GM18517 (cell line): ENCODE results near the gene ZNF483.
"Not testable (repeated sequence)": the region's sequence is repeated elsewhere in the genome, so short reads cannot be mapped to it uniquely, and the experiment has no call there.

ENCODE experiments used
- ATAC-seq: cut with Tn5 transposase; IDR thresholded peaks from one replicate; pipeline ENCODE4 v1.9.1; 2021; ENCODE audit warnings: mild to moderate bottlenecking, moderate library complexity; ENCODE audit not compliant: unreplicated experiment

ZNF483 gene

DNA sequence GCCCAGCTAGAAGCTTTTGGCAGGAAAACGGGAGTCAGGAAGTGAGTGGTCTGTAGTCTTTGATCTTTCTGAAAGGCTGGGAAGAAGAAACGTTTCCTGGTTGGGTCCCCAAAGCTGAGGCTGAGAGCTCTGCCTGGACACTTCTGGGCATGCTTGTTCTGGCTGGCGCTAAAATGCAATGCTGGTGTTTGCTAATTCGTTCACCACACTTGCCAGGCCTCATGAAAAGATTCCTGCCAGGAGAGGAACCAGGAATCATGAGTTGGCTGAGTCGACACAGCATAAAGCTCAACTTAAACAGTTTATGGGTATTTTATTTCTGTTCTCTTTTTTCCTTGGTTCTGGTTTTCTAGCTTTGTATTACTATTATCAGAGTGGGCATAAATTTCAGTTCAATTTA is 85.2 kb downstream of the ZNF483 start:
- no peak for ATAC-seq

DNA sequence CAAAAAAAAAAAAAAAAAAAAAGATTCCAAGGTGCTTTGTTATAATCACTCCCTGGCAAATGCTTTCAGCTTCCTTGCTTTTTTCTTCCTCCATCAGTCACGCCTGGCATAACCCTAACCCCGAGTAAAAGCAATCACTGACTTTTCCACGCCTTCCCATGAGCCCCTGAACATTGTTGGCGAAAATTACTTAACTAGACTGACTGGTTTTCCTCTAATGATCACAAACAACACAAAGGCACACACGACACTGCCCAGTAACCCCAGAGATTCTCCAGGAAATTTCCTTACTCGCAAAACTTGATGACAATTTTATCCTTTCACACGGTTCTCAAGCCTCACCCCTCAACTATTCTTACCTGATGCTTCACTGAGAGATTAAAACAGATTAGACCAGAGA is 85.9 kb downstream of the ZNF483 start:
- no peak for ATAC-seq

DNA sequence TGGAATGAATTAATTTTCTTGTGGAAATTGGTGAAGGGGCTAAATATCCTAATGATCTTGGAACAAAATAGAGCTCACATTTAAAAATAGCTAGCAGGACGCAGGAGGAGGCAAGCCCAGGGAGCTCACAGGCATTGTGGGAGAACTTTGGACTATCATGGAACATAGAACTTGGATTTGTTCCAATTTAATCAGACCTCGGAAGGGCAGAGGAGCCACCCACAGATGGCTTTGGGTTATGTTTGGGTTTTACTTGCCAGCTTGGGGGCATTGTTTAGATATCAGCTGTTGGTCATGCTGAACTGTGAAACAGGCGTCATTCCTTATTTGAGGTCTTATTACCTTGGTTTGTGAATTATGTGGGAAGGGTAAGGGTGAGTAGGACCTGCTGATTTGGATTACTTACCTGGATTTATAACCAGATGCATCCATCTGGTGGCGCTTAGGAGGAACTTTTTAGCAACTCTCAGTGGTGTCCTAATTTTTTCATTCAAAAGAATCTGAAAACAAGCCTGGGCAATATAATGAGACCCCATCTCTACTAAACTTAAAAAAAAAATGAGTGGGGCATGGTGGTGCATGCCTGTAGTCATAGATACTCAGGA is 88.6 kb downstream of the ZNF483 start:
- ATAC-seq, result no peak

DNA sequence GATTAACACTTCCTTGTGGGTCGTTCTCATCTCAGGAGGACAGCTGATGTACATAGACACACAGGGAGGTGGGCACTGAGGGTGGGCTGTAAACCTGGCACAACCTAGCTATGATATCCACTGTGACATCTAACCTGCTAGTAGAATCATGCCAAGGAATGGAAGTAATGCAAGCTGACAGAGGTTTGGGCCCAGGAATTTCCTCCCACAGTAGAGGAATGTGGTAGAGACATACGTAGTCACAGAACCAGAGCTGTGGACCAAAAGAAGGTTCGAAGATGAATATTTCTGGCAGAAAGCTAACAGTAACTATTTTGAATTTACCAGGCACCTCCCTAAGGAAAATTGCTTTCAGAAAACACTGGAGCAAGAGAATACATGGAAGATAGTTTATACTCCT is 90.9 kb downstream of the ZNF483 start:
- ATAC-seq, result no peak

DNA sequence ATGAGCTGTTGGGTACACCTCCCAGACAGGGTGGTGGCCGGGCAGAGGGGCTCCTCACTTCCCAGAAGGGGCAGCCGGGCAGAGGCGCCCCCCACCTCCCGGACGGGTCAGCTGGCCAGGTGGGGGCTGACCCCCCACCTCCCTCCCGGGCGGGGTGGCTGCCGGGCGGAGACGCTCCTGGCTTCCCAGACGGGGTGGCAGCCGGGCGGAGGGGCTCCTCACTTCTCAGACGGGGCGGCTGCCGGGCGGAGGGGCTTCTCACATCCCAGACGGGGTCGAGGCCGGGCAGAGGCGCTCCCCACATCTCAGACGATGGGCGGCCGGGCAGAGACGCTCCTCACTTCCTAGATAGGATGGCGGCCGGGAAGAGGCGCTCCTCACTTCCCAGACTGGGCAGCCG is 92.4 kb downstream of the ZNF483 start:
- ATAC-seq, result not testable (repeated sequence)

DNA sequence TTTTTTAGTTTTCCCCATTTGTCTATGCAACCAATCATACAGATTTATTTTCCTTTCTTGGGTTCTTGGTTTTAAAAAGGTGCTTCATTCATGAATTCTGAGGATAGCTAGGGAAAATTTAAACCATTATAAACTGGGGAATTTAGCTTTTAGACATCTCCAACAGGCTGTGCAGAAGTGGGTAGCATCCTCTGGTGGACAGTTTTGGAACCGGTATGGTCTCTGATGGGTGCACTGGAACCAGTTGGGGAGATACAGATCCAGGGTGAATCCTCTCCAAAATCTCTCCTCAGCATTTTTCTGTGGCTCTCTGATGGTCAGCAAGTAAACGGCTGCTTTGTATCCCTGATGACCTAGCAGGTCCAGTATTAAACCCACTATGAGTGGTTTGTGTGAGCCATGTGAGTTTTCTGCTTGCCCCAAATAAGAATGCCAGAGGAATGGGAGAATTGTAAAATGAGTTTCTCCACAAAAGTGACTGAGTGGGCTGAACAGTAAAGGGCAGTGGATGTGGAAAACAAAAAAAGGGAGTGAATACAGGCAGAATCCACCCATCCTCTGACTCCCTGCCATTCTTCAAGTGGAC is 97.0 kb downstream of the ZNF483 start:
- no peak for ATAC-seq

DNA sequence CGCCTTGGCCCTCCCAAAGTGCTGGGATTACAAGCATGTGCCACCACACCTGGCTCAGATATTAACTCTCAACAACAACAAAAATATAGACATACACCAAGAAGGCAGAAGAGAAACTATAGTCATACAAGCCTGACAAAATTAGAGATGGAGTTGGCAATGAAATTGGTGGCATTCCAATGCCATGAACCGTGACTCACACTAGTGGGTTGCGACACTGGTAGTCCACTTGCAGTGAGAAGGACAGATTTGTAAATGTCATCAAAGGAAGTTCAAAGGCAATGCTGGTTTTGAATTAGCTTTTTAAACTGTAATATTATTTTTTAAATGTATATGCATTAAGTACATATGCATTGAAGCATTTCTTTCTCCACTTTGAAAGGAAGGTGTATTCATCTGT is 97.6 kb downstream of the ZNF483 start:
- no peak for ATAC-seq
